ENCODE results near the gene SUN1. TPM values are rescaled to one million over a fixed set of nuclear protein-coding genes. Genes with fewer than 3 reads are reported as not detected.

Gene SUN1
- total RNA-seq, 1 experiment from 2014 or later: 181 TPM

- DNase-seq (ENCODE audit: low read depth, low spot score): no peak
- TF ChIP-seq ZFX (IDR thresholded peaks at IDR 0.05): no peak
- POLR2A ChIA-PET: no interaction called here
- H3K9me2 ChIP-seq (ENCODE audit: insufficient read depth): no peaks in the 10 kb centered on the region
- no peaks in the 10 kb centered on the region for H3K79me2 ChIP-seq (ENCODE audit: insufficient read depth, low read length)
- no peak overlapping the region for H3K4me2 ChIP-seq (ENCODE audit: low read length)
- BruUV-seq (replicated peaks): no TSS peak
- H3K9me3 ChIP-seq (ENCODE audit: control insufficient read depth in 1 of 2, insufficient read depth in 1 of 2, low read depth in 1 of 2, low read length in 2 of 2): no peaks in the 10 kb centered on the region
- H3K27me3 ChIP-seq (ENCODE audit: insufficient read depth, low read length): no peaks in the 10 kb centered on the region
- no peak overlapping the region for H3K4me3 ChIP-seq (replicated peaks in 1 of 2; ENCODE audit: low read depth in 1 of 2, low read length in 2 of 2)
- H3K9ac ChIP-seq (ENCODE audit: low read length): no peak overlapping the region
- H3K27ac ChIP-seq (ENCODE audit: low read depth, low read length): no peak overlapping the region
- RAD21 ChIA-PET (ENCODE audit: low non-redundant PET in 1 of 2, low total read pairs in 2 of 2, uncharacterized antibody in 2 of 2, unreplicated experiment in 2 of 2): no interaction called here
- H4K20me1 ChIP-seq (ENCODE audit: insufficient read depth): no peaks in the 10 kb centered on the region
- H3K4me1 ChIP-seq (ENCODE audit: control insufficient read depth in 1 of 2, insufficient read depth in 2 of 2, low read length in 2 of 2): peaks cover 4 to 8% of the 10 kb centered on the region in 2 experiments; a peak in 3 of 4 replicates
- no peak for ATAC-seq
- H2AFZ ChIP-seq (ENCODE audit: low read depth, low read length, poor library complexity, severe bottlenecking): no peak overlapping the region
- H3K36me3 ChIP-seq (ENCODE audit: control insufficient read depth in 1 of 2, insufficient read depth in 2 of 2, low read length in 2 of 2): no peaks in the 10 kb centered on the region
- CTCF ChIA-PET: no interaction called here
- intact Hi-C loops (cut with micrococcal nuclease): no loop called here
These were observed 85.2 kb downstream of the SUN1 start for GRCh38 chr7:917255-918117.

DNA sequence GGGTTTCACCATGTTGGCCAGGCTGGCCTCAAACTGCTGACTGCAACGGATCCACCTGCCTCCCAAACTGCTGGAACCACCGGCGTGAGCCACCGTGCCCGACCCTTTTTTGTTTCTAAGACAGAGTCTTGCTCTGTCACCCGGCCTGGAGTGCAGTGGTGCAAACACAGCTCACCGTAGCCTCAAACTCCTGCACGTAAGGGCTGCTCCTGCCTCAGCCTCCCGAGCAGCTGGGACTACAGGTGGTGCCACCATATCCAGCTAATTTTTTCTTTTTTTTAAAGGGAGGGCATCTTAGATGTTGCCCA lies 85.8 kb downstream of the SUN1 start:
- no TSS peak for BruUV-seq (replicated peaks)
- Histone ChIP-seq H3K4me3 (replicated peaks in 1 of 2; ENCODE audit: low read depth in 1 of 2, low read length in 2 of 2) (no peak overlapping the region), H3K27me3 (ENCODE audit: insufficient read depth, low read length) (no peaks in the 10 kb centered on the region), H4K20me1 (ENCODE audit: insufficient read depth) (no peaks in the 10 kb centered on the region), H3K79me2 (ENCODE audit: insufficient read depth, low read length) (no peaks in the 10 kb centered on the region), H3K9ac (ENCODE audit: low read length) (no peak overlapping the region), H3K9me3 (ENCODE audit: control insufficient read depth in 1 of 2, insufficient read depth in 1 of 2, low read depth in 1 of 2, low read length in 2 of 2) (no peaks in the 10 kb centered on the region), H2AFZ (ENCODE audit: low read depth, low read length, poor library complexity, severe bottlenecking) (no peak overlapping the region), H3K36me3 (ENCODE audit: control insufficient read depth in 1 of 2, insufficient read depth in 2 of 2, low read length in 2 of 2) (no peaks in the 10 kb centered on the region), H3K4me2 (ENCODE audit: low read length) (no peak overlapping the region), H3K4me1 (ENCODE audit: control insufficient read depth in 1 of 2, insufficient read depth in 2 of 2, low read length in 2 of 2) (peaks cover 4 to 8% of the 10 kb centered on the region in 2 experiments; a peak in 3 of 4 replicates), H3K27ac (ENCODE audit: low read depth, low read length) (no peak overlapping the region), H3K9me2 (ENCODE audit: insufficient read depth) (no peaks in the 10 kb centered on the region)
- intact Hi-C loops (cut with micrococcal nuclease): no loop called here
- POLR2A ChIA-PET: no interaction called here
- CTCF ChIA-PET: no interaction called here
- RAD21 ChIA-PET (ENCODE audit: low non-redundant PET in 1 of 2, low total read pairs in 2 of 2, uncharacterized antibody in 2 of 2, unreplicated experiment in 2 of 2): no interaction called here
- ATAC-seq (no peak), DNase-seq (ENCODE audit: low read depth, low spot score) (no peak)
- TF ChIP-seq ELF1 (IDR thresholded peaks at IDR 0.05; ENCODE audit: borderline replicate concordance, low read depth) (no peak), EGR1 (IDR thresholded peaks at IDR 0.05; ENCODE audit: low read depth) (no peak), RAD21 (IDR thresholded peaks at IDR 0.05; ENCODE audit: low read depth) (no peak), ZNF274 (IDR thresholded peaks at IDR 0.05; ENCODE audit: low read depth, low read length) (no peak), FOSL1 (IDR thresholded peaks at IDR 0.05; ENCODE audit: low read depth) (no peak), MAX (IDR thresholded peaks at IDR 0.05) (no peak), EZH2 (IDR thresholded peaks at IDR 0.05) (no peak), SP1 (IDR thresholded peaks at IDR 0.05; ENCODE audit: low read depth) (no peak)
